GM03348 (cell line): ENCODE results near the gene FAM204A.

Experiments used
- DNase-seq: peaks from one replicate; pipeline ENCODE4 v3.0.0; 2012; ENCODE audit warnings: low spot score

The FAM204A gene

DNA sequence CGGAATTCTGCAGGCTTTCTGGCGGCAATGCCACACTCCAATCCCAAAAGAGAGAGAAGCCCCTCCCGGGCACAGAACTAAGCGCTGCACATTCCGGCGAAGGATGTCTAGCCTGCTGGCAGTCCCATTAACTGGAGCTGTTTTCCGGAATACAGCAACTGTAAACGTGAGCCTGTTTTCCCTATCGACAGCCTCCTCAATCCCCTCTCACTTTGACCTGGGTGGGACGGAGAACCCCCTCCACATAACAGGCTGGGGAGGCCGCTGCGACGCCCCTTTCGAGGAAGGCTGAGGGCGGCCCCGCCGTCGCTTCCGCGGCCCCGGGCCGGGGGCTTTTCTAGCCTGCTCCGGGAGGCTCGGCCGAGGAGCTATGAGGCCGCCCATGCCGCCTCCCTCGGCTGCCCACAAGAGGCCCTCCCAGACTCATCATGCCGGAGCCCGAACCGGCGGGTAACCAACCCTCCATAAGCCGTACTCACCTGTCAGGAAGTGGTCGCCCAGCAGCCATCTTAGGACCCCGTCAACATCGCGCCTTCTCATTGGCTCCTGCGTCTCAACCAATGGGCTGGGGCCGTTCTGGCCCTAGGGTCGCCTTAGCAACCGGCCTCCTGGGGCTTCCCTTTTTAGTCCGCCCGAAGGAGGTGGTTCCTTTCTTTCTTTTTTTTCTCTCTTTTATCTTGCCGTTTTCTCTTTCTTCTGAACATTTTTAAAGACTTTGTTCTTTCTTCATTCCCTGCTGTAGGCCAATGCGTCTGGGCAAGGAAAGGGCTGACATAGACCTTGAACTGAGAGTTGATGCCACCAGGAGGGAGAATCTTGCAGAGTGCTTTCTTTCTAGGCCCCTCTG is at the start of gene FAM204A:
Gene FAM204A, minus strand, starts transcription at position 534 of the 847 bp plus-strand sequence. CDS start 5,909 bp downstream, outside the sequence.
- DNase-seq, result peak; percentile 99

DNA sequence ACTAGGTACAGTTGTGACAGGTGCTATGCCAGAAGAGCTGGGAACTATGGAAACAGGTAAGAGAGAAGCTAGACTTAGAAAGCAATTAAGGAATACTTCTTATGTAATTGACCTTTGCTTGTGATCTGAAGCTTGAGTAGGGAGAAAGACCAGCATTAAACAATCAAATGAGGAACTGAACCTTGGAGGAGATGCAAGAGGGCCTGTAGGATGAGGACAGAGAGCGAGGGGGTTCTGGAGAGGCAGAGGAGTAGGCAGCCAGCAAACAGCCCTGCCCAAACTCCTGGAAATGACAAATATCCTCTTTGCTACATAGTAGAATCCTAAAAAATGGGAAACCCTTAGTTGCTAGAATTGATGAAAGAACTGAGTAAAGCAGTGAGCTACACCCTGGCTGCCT is 41.6 kb upstream of the FAM204A start:
- DNase-seq, result no peak

DNA sequence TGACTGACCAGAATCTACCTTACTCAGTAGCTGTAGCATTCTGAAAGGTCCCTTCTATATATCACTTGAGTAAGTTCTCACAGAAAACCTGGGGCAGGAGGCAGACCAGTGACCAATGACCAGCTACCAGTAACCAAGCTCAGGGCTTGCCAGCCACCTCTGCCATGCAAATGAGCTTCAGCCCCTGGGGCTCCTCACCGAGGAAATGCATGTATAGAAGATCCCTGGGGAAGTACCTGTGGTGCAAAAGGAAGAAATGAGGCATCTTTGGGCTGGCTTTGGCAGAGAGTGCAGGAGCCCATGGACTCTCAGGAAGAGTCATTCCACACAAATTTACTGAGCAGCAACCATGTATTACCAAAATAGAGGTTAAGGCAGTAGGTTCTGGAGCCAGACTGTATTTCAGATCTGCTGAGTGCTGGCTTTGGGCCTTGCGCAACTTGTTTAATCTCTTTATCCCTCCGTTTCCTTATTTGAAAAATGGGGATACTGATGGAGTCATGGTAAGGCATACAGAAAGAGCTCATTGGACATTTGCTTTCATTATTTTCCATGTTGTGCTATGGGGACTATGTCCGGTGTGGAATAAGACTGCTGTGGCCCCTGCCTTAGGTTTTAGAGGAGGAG is 41.1 kb upstream of the FAM204A start:
- DNase-seq, result no peak

DNA sequence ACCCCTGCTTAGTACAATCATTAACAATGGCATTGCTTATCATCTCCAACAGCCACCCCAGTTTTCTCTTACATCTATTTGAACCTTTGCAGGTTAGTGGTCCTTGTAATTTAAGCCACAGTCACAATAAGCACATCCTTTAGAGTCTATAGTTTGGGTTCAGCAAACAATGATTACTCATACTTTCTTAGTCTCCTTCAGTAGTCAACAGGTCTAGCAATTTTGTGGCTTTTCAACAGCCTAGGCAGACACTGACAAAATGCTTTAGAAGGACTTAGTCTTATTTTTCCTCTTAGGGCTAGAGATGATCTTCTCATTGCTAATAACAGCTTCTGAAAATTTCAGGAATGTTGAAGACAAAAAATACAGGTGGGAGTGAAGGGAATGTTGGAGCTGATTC is 32.3 kb upstream of the FAM204A start:
- peak; percentile 13 for DNase-seq

DNA sequence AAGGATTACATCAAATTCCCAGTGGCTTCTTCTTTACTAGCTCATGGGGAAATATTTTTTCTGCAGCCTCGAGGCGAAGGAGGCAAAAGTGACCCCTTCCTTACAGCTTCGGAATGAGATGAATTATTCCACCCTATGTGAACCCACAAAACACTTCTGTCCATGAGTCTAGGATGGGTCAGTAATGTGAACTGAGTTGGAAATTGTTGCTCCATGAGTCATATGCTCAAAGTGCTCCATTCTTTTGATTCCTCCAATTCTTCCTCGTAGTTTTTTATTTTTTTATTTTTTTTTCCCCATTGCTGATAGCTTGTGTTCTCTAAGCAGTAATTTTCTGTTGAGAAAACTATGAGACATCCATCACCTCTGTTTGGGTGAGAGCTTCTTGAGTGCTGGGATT is 31.7 kb upstream of the FAM204A start:
- peak; percentile 82 for DNase-seq

DNA sequence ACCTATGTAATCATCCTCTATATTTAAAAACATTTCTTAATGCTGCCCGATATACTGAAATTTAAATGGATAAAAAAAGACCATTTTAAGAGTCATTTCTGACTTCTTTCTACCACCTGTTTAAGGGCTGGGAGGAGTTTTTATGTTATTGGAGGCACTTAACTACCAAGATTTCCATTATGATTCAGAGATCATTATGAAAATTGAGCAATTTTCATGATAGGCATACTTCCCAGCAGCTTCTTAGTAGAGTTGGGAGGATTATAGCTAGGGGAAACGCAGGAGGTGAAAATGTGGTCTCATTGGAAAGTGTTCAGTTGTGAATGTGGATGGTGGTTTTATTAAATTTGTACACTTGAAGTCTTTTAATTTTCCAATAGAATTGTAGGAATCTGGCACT is 28.4 kb upstream of the FAM204A start:
- no peak for DNase-seq

DNA sequence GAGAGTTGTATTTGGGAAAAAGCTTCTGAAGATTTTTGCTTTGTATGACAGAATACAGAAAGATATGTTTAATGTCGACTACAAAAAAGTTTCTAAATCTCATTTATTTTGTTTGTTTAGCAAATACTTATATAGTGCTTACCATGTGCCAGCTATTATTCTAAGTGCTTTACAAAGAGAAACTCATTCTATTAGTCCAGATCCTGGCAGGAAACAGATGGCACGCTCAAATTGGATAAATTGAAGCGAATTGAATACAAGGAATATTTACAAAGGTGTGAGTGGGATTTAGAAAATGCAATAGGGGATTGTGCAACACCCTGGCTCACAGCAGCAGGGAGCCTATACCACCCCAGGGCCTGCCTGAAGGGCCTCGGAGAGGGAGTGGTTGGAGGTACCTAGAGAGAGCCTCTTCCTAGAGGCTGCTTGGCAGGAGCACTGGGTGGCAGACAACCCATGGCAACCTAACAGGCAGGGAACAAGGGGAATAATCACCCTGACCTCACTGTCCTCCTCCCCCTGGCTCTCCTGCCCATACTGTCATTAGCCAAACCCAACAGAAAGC is 27.6 kb upstream of the FAM204A start:
- no peak for DNase-seq

DNA sequence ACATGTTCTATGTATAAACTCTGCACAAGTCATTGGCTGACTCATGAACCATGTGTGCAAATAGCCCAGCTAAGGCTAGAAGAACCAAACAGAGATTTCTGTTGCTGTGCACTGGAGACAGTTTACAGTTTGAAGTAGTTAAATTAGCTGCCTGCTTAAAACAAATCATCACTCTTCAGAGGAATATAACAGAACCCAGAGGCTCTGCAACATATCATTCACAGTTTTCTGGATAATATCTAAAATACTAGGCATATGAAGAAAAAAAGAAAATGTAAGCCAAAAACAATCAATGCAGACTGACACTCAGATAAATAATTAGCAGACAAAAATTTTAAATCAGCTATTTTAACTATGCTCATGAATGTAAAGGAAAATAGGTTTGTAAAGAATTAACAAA is 23.6 kb upstream of the FAM204A start:
- no peak for DNase-seq

DNA sequence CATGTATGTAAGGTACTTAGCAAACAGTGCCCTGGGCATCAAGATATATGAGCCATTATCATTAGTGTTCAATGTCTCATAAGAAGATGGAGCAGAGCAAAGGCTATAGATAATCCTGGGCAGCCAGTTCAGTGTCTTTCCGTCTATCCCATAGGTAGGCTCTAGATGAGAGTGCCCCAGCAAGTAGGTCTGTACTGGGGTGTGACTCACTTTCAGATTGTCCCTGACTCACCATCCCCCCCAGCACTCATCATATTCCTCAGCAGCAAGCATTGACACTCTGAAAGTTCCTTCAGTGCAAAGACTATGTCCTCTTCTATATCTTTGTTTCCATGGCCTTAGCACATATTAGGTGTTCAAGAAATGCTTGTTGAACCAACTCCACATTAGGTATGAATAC is 20.0 kb upstream of the FAM204A start:
- DNase-seq, result no peak

DNA sequence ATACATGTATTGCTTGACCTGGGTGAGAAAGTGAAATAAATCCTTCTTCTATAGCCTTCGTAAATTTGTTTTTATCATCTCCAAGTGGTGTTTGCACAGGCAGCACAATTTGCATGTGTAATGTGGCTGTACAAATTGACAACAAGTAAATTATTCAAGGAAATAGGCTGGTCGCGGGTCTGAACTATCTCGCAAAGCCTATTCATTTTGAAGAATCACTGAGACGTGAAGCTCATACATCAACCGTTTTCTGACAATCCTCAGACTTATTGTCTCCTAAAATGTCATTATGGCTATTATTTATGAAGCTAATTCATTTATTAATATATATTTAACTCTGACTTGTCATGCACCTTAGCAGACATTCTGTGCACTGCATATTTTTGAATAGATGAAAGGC is 16.2 kb upstream of the FAM204A start:
- DNase-seq, result no peak

DNA sequence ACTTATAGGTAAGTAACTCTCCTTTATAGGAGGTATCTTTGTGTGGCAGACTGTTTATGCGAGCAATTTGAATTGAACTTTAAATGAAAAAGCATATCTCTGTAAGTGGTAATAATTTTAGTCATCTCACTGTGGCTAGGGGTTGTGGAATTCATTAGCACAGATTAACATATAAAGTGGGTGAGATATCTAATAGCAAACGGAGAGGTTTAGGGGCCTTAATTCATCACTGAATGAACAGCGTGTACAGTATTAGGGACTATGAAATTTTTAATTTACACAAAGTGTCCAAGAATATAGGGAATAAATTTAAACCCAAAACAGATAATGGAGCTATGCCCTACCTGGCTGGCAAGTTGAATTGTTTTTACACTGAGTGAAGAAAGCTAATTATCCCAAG is 15.7 kb upstream of the FAM204A start:
- DNase-seq, result no peak

DNA sequence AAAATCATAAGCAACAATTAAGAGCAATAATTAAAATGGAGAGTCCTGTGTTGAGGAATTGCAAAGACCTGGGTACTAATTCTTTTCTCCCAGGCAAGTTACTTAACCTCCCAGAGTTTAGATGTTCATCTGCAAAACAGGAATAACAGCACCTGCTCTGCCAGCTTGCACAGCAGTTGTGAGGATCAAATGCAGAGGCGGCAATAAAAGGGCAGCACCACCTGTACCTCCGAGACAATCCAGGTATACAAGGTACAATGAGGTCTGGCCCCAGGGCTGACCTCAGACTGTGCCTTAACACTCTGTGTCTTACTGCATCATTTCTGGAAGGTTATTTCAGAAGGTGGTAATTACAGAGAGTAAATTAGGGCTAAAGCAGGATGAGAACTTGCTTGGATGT is 14.5 kb upstream of the FAM204A start:
- DNase-seq, result no peak

DNA sequence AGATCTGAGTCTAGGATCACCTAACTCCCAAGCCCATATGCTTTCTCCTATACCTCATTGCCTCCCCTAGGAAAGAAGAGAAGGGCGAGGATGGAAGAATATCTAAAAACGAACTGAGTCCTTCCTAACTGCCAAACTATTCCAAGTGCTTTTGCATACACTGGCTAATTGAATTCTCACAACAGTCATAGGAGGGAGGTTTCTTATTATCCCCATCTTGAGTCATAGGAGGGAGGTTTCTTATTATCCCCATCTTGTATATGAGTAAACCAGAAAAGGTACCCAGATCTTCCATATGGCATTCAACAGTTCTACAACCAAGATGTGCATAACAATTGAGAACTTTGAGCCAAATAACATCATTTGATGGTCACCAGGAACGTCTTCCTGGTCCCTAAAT is 13.1 kb upstream of the FAM204A start:
- no peak for DNase-seq

DNA sequence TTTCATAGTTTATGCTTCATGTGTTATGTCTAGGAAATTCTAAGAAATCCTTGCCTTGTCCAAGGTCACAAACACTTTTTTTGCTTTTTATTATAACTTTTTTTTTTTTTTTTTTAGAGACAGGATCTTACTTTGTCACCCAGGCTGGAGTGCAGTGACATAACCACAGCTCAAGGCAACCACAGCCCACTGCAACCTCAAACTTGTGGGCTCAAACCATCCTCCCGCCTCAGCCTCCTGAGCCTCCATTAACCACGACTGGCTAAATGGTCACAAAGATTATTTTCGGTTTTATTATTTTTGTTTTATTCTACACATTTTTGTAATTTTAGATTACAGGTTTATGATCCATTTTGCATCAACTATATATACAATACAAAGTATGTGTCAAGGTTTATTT is 7.1 kb upstream of the FAM204A start:
- DNase-seq, result no peak

DNA sequence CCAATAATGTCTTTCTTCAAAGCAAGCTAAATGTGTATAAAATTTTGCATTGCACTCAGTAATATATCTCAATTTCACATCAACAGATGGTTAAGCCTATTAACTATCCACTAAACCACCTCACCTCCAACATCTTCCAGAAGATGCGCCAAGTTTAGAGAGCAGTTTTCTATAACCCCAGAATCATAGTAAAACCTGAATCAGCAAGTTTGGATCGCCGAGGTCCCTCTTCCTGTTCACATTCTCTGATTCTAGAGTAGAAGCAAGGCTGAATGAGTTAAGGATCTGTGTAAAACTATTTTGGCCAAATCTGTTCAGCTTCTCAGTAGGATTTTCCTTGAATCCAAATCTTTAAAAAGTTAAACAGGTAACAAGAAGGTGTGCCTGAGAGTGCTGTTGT is 1.4 kb upstream of the FAM204A start:
- DNase-seq, result no peak

DNA sequence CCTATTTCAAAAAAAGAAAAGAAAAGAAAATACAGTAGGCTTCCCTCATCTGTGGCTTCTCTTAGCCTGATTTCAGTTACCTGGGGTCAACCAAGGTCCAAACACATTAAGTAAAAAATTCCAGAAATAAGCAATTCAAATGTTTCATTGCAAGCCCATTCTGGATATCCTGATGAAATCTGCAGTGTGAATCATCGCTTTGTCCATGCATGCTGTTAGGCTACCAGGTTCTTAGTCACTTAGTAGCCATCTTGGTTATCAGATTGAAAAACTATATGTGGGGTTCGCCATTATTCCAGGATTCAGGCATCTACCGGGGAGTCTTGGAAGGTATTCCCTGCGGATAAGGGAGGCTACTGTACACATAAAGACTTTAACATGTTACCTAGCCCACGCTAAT is 991 bp upstream of the FAM204A start:
- peak; percentile 9 for DNase-seq

DNA sequence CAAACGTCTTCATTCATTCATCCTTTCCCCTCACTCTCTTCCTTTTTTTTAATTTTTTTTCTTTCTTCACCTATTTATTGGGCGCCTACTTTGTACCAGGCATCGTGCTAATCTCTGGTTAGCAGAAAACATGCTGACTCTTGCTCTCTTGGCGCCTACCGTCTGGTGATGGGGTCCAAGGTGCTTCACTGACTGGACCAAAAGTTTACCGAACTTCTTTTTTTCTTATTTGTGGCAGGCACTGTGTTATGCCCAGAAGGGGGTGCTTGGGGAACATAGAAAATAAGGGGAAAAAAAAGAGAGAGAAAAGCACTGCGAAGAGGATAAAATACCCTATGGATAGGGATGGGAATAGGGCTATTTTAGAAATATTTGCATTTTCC is 505 bp upstream of the FAM204A start:
- peak; percentile 14 for DNase-seq

DNA sequence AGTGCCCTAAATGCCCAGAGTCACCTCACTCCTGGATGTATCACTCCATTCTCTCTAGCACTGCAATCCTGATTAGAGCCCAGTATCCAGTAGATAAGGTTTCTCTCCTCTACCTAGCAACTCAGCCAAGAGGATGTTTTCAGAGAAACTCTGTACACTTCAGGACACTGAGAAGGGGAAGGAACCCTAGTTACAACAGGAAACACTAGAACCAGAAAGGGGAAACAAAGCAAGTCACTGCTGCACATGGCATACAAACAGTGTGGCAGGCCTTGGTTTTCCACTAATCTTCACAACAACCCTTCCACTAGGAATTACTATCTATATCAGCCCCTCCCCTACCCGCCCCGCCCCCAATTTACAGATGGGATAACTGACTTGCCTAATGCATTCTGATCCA is 1.6 kb downstream of the FAM204A start:
- no peak for DNase-seq

DNA sequence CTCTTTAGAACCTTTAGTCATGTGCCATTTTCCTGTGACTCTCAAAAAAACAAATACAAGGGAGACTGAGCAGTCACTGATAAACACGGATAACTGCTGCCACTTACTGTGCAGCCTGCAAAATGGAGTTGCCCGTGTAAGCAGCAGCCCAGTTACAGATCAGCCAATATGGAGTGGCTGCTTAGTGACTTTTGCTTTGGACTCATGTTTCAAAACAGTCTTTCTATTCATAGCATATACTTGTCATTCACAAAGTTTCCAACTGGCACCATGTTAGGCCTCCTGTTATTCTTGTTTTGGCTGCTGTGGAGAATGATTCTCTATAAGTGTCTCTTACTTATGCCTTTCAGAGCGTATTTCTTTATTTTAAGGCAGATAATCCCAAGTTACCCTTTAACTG is 3.0 kb downstream of the FAM204A start:
- DNase-seq, result no peak

DNA sequence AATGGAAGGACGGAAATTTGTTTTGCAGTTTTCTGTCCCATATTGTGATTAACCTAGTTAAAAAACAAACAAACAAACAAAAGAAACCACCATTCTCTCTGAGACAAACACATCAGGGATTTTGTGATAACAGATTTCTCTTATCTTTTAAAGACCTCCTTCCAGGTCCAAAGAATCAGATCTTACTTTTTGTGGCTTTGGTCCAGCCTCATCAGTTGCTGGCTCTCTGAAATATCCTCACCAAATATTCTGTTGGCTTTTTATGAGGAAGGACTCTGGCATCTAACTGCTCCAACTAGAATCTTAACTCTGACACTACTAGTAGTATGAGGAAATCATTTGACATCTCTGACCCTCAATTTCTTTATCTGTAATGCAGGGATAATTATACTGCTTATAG is 4.8 kb downstream of the FAM204A start:
- no peak for DNase-seq

DNA sequence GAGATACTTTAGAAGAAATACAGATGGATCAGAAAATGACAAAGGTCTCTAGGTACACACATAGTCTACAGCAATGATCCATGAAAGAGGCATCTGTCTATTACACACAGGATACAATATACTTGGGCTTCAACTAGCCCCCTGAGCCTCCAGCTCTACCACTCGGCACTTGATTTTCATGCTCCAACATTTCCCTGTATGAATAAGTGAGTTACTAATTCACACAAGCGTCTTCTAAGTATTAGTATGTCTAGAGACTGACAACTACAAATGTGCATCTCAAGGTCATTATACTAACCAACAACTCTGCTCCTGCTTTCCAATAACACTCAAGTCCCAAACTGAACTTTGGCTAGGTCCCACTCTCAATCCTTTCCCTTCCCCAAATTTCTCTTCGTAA is 8.3 kb downstream of the FAM204A start:
- DNase-seq, result no peak

DNA sequence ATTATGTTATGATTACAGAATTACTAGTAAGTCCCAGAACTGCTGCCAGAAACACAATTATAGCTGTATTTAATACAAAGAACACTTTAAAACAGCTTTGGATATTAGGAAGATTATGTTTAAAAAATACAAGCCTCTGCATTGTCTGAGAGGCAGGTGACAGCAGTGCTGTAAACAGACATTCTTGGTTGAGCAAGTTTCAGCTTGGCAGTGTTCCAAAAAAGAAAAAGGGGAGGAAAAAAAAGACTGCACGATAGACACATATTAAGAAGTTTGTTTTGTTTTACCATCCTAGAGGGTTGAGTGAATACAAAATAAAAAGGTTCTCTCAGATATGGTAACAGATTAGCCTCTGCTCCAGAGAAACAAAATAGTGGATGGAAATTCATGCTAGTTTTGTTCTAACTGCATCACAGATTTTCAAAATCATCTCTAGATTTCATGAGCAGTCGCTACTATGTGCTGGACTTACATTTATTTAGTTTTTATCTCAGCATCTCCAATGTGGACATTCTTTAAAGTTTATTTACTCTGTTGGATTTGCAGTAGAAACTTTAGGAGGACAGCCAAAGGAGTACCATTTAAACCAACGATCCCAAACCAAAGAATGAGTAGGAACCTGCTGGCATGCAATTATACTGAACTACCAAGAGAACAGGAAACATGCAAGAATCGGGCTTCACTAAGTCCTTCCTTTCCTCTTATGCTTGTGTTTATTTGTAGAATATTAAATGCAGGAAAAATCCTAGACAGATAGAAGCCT is 9.0 kb downstream of the FAM204A start:
- DNase-seq, result no peak

DNA sequence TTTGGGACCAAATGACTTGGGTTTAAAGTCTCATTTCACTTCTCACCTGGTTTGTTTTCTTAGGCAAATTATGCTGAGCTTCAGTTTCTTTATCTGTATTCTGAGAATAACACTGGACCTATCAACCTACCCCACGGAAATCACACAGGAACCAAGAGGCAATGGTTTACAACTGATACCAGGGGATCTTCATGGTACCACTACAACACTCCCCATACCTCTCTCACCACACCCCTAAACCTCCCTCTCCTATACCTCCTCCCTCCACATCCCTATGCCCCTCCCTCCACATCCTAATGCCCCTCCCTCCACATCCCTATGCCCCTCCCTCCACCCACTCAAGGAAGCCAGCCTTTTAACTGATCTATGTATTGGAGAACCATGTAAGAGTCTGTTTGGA is 9.9 kb downstream of the FAM204A start:
- no peak for DNase-seq
